ENCODE data around the gene PPP2R2C. TPM values are rescaled to one million over a fixed set of nuclear protein-coding genes. Genes with fewer than 3 reads are reported as not detected.

Gene PPP2R2C
- polyA plus RNA-seq, 1 donor from 2014 or later = 34.4 TPM

GRCh38 chr4:6333301-6334202 is 138.9 kb downstream of the PPP2R2C start:
- Histone ChIP-seq H3K27ac (ENCODE audit: low read length) (no peak overlapping the region), H3F3A (ENCODE audit: insufficient read depth, low read length, poor library complexity, severe bottlenecking) (no peaks in the 10 kb centered on the region), H3K9me2 (ENCODE audit: insufficient read depth, low read length) (no peaks in the 10 kb centered on the region), H3K36me3 (ENCODE audit: insufficient read depth, low read length) (no peaks in the 10 kb centered on the region), H3K9me3 (ENCODE audit: low read length) (peaks cover 4% of the 10 kb centered on the region), H2AFZ (ENCODE audit: low read depth, low read length) (no peak overlapping the region), H3K9ac (ENCODE audit: low read length) (no peak overlapping the region), H3K79me2 (replicated peaks; ENCODE audit: insufficient read depth, low read length) (no peaks in the 10 kb centered on the region), H3K27me3 (ENCODE audit: insufficient read depth, low read depth, low read length) (no peaks in the 10 kb centered on the region), H4K20me1 (ENCODE audit: insufficient read depth) (no peaks in the 10 kb centered on the region), H3K4me3 (ENCODE audit: low read length) (no peak overlapping the region), H3K4me2 (ENCODE audit: low read length) (no peak overlapping the region)
- TF ChIP-seq TAF1 (IDR thresholded peaks at IDR 0.05; ENCODE audit: low read depth) (no peak), REST (IDR thresholded peaks at IDR 0.05; ENCODE audit: borderline replicate concordance) (no peak), CTCF (IDR thresholded peaks at IDR 0.05; ENCODE audit: poor library complexity, severe bottlenecking) (peak; percentile 44)

- H3K27ac ChIP-seq (ENCODE audit: low read length) = no peak overlapping the region
- peaks cover 4% of the 10 kb centered on the region for H3K9me3 ChIP-seq (ENCODE audit: low read length)
- H2AFZ ChIP-seq (ENCODE audit: low read depth, low read length) = no peak overlapping the region
- H3K27me3 ChIP-seq (ENCODE audit: insufficient read depth, low read depth, low read length) = no peaks in the 10 kb centered on the region
- no peaks in the 10 kb centered on the region for H3K79me2 ChIP-seq (replicated peaks; ENCODE audit: insufficient read depth, low read length)
- TF ChIP-seq SMC3 (conservative IDR thresholded peaks at IDR 0.05; ENCODE audit: poor library complexity) = no peak
- no peak for TF ChIP-seq RAD21 (conservative IDR thresholded peaks at IDR 0.05)
- no peak for TF ChIP-seq CTCF (IDR thresholded peaks at IDR 0.05; ENCODE audit: poor library complexity, severe bottlenecking)
- TF ChIP-seq TAF1 (IDR thresholded peaks at IDR 0.05; ENCODE audit: low read depth) = no peak
- TF ChIP-seq POLR2AphosphoS5 (IDR thresholded peaks at IDR 0.05) = no peak
- TF ChIP-seq EZH2 (IDR thresholded peaks at IDR 0.05; ENCODE audit: borderline replicate concordance, insufficient read depth, low read length, poor library complexity, severe bottlenecking) = no peak
- TF ChIP-seq REST (IDR thresholded peaks at IDR 0.05; ENCODE audit: borderline replicate concordance) = no peak
- no peak for TF ChIP-seq MXI1 (conservative IDR thresholded peaks at IDR 0.05; ENCODE audit: poor library complexity, severe bottlenecking)
- TF ChIP-seq EP300 (conservative IDR thresholded peaks at IDR 0.05; ENCODE audit: poor library complexity, severe bottlenecking) = no peak
- no peak overlapping the region for H3K4me2 ChIP-seq (ENCODE audit: low read length)
- H3K4me3 ChIP-seq (ENCODE audit: low read length) = no peak overlapping the region
- H3K9ac ChIP-seq (ENCODE audit: low read length) = no peak overlapping the region
- H3K36me3 ChIP-seq (ENCODE audit: insufficient read depth, low read length) = no peaks in the 10 kb centered on the region
- H3F3A ChIP-seq (ENCODE audit: insufficient read depth, low read length, poor library complexity, severe bottlenecking) = no peaks in the 10 kb centered on the region
- no peaks in the 10 kb centered on the region for H4K20me1 ChIP-seq (ENCODE audit: insufficient read depth)
- no peaks in the 10 kb centered on the region for H3K9me2 ChIP-seq (ENCODE audit: insufficient read depth, low read length)
These were observed 139.8 kb downstream of the PPP2R2C start for GRCh38 chr4:6332669-6333050.
